ENCODE results near the gene ZNF366.

Gene ZNF366

DNA sequence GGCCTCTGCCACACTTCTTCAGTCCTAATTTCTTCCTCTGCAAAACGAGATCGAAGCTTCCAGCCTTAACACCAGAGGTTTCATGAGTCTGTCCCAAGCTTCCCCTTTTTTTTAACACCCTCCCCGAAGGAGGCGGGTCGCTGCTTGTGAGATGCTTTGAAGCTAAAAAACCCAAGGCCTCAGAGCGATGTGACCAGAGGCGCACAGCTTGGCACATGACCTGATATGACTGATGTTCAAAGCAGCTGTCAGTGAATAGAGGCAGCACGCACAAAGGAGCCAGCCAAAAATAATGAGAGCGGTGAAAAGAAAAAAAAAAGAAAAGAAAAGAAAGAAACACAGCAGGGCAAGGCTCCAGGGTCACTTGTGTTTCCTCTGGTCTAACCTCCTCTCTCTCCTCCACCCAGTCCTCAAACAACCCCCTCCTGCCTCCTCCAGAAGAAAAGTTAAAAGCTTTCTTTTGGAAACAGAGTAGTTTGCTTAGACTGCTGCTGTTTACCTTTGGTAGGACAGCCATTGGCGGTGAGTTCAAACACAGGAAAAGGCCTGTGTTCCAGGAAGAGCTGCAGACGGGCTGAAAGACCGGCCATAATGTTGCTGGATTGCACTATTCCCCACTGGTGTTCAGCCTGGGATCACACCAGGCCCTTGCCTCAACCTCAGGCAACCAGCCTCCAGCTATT lies 10.9 kb upstream of the ZNF366 start:
- DNase-seq: no peak

DNA sequence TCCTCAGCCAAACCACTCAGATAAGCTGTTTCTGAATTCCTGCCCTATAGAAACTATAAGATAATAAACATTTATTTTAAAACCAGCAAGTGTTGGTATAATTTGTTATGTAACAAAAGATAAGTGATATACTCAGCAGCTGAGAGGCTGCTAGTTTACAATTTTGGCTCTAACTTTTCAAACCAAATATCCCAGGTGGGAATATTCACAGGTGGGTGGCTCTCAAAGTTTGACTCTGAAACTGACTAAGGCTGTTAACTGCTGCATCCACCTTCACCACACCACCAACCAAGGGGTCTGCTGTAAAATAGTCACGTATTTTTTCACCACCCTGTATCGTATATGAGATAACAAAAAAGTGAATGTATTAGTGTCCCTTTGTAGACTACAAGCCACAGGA lies 9.7 kb upstream of the ZNF366 start:
- DNase-seq: no peak

DNA sequence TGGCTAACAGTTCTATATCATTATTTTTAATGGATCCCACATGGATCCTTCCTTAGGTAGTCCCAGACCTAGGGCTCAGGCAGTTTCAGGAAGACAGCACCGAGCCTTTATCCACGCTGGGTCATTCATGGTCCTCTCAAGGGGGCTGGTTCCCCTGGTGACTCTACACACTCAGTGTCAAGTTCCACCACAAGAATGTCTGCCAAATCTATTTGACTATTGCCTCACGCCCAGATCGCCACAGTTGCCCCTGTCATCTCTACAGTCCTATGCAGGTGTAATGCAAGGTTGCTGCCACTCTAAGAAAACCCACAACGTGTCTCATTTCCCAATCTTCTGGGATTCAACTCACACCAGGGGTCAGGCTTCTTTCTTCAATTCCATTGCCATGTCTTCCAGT lies 8.0 kb upstream of the ZNF366 start:
- DNase-seq: no peak

DNA sequence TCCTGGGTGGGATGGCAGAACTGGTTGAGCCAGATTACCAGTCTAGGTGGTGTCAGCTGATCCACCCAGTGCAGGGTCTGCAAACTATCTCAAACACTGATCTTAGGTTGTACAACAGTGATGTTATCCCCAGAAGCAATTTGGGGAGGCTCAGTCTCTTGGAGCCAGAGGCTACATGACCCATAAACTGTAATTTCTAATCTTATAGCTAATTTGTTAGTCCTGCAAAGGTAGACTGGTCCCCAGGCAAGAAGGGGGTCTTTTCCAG lies 5.3 kb upstream of the ZNF366 start:
- no peak for DNase-seq

DNA sequence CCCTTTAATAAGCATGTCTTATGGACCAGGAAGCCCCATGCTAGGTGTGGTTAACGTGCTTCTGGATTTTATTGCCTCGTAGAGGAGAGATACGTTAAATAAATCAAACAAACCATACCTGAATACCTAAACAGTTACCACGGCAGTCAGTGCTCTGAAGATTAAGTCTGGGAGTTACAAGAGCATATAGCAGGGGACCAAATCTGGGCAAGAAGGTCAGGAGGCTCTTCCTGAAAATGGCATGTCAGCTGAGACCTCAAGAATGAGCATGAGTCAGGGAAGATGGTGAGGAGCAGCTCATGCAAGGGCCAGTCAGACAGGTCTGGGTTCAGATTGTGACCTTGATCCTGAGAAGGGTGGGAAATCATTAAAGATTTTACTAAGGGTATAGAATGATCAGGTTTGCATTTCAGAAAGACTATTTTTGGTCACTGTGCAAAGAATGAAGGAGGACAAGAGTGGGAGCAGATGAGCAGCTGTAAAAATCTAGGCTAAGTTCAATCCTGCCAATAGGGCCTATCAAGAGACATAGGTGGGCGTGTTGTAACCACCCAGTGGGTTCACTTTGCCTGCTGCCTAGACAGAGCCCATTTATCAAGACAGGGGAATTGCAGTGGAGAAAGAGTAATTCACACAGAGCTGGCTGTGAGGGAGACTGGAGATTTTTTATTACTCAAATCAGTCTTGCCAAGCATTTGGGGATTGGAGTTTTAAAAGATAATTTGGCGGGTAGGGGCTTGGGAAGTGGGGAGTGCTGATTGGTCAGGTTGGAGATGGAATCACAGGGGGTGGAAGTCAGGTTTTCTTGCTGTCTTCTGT lies 4.8 kb upstream of the ZNF366 start:
- DNase-seq: no peak

DNA sequence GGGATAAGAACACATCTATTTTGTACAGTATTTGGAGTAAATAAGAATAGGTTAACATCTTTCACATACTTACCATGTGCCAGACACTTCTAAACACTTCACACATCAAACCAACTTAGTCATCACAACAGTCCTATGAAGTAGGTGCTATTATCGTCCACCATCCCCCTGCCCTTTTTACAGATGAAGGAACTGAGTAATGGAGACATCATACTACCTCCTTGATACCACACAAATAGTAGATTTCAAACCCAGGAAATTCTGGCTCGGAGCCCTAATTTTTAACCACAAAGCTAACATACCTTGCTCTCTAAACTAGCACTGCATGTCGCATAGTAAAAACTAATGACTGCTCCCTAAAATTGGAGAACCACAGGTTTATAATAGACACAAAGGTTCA lies 4.2 kb upstream of the ZNF366 start:
- no peak for DNase-seq

DNA sequence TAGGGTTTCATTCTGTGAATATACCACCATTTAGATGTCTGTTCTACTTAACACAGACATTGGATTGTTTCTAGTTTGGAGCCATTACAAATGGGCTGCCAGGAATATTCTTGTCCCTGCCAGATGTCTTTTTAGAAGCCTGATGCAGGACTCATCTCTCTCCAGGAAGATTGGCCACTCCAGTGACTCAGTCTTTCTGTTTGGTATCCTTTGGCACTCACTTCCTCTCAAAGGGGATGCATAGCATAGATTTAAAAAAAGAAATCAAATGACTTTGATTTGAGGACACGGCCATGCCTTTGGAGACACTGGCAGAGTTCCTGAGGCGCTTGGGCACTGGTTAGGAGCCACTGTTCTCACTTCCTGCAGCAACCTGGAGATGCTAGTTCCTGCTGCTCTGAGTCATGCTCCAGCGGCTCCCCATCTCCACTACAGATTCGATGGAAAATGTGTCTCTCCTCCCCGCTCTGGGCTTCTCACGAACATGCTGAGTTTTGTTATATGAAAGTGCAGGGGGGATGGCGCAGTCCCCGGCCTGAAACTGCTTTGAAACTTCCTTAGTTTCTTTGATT lies 3.5 kb upstream of the ZNF366 start:
- no peak for DNase-seq

DNA sequence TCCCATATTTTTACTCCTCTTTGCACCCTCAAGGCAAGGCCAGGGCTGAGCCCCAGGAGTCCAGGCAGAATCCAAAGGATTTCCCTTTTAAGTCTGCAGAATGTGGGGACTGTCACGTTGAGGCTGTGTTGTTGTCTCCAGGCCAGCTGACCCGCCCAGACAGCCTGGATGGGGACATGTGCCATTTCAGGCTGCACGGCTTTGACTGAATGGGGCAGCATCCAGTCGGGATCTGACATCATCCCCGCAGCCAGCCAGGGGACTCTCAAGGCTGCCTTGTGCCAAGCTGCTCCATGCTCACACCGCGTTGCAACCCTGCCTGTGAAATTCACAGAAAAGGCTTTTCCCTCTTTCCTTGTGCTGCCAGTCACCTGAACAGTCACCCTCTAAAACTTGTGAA lies 2.2 kb upstream of the ZNF366 start:
- no peak for DNase-seq

DNA sequence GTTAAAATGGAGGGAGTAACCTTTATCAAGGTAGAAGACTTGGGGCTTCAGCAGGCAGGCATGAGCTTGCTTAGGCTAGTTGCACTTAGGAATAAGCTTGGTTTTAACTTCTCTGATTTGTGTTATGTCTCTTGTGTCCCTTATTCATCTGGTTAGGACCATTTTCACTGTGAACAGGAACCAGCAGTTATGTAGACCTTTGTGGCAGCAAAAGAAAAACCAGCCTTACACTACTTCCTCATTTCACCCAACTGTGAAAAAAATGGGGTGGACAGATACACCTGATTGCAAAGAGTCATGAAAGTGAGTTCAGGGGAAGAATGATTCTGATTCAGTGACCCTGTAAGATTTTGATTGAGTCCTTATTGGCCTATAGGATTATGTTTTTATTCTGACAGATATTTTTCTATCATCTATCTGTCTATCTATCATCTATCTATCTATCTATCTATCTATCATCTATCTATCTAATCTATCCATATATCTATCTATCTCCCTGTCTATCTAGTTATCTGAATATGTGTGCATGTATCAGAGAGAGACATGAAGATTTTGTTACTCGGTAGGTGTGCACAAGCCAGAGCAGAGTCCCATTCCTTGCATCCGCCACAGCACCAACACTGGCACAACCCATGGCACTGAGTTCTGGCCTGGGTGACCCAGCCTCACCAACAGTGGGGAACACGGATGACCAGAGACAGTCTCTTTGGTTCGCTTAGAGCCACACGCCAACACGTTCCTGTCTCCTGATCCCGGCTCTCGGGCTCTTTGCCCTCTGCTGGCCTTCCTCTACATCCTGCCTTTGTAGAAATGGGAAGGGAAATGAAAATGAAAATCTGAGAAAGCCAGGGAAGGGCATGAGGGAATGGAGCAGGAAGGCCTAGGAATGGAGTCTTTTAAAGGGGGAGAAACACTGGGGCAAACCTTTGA lies 1.3 kb upstream of the ZNF366 start:
- DNase-seq: no peak

DNA sequence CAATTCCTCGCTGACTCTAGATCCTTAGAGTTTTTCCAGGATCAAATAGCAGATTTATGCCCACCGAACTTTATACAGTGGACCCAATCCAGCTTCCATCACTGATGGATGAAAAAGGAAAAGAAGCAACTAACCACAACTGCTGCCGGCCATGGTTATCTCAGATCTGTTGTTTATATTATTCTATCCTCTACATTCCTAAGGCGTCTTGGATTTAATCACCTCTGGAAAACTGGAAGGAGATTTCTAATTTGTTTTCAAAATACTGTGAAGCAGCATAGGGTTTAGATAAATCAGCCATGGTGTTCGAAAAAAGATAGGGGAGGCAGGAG lies 663 bp upstream of the ZNF366 start:
- DNase-seq: no peak

DNA sequence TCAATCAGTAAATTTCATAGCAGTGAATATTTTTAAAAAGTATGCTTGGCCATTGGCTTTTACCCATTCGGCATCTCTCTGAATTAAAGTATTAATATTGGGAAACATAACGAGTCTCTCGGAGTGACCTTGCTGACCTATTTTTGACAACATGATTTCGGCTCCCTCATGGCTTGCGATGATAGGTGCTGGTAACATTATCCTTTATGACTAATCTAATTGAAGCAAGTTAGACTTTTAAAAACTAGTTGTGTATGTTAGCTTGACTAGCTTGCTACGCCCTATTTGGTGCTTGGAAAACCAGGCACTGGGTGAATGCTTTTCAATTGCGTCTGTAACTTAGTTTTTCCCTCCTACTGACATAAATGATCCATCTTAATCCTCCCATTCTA lies 1.1 kb downstream of the ZNF366 start:
- DNase-seq: no peak

DNA sequence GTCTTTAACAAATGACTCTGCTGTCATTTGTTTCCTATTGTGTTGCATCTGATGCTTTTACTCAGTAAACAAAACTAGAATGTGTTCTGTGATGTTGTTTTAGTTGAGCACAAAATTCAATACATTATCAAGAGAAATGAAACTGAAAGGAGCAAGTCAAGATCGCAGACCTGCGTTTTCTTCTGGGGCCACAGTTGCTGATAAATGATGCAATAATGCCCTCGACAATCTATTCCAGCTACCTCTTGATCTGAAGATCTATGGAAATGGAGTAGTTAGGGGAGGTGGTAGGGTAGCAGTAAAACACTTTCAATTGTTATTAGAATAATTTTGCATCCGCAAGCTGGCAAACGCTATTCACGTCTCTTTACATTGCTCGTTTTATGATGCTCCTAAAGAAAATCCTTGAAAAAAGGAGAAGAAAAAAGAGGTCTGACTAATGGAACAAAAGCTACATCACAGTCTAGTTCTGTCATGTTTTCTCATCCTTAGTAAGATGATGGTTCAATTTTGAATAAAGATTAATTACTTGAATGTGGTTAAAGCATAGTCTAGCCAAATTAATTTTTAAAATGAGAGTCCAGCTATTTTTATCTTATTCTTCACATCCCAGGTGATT lies 1.6 kb downstream of the ZNF366 start:
- no peak for DNase-seq

DNA sequence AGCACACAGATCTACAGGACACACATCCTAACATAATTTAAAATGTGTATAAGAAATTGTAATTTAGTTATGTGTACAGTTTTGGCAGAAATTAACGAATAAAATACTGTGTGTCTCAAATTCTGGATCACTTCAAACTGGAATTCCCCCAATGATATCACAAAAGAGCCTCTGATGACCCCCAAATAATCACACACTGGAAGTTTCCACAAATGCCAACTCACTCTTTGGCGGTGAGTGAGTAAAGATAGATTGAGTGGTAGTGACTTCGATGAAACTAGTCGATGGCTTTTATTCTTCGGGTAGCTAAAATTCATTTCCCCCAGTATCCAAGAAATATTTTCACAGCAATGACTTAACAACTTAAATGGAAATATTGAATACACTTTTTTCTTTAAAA lies 2.2 kb downstream of the ZNF366 start:
- DNase-seq: no peak

DNA sequence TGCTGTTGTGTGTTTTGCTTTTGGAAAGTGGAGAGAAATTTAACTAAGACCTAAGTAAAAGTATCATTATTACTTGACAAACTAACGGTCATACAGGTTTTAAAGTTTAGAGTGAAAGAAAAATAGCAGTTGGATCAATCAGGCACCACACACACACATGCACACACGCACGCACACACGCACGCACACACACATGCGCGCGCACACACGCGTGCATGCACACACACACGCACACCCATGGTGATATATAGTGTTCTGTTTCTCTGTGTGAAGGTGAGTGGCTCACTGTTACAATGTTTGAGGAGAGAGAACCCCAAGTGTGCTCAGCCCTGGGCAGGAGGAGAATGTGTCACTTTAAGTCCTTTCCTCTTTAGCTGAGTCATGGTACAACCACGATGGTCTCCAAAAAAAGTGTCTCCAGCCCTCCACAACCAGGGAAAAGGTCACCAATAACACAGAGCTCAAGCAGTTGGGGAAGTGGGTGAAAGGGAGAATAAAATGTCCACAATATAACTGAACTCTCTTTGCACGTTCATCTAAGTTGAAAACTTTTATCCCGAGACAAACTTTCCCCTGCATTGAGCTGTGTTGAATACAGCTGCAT lies 3.2 kb downstream of the ZNF366 start:
- no peak for DNase-seq

DNA sequence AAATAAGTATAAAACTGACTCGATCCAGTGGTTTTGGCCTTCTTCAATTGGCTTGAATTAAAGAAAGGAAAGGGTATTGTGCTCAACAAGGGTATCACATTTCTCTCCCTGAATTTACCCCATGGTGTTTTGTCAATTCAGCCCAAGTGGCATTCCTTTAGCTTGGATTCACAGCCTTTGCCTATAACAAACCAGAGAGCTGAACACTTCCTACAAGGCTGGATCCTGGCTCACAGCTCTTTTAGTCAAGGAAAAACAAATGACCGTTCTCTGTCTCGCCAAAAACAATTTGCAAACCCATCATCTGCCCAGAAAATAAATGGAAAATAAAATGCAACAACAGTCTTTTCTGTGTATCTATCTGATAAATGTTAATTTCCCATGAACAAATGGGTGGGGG lies 5.7 kb downstream of the ZNF366 start:
- DNase-seq: no peak

DNA sequence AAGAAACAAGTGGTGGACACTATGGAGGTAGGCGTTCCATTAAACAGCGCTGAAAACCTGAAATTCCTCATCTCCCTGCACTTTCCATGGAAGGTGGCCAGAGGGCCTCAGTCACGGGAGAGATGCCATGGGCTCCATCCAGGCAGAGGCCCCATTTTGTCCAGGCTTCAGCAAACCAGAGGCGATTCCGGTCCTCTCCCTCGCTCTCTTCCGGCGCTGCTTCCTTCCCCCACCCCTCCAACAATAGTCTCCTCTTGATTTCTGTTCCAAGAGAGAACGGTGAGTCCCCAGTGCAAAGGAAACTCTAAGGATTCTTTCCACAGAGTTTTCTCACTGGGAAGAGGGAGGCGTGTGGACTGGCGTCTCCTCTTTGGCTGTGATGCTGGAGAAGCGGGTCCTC lies 7.5 kb downstream of the ZNF366 start:
- no peak for DNase-seq

DNA sequence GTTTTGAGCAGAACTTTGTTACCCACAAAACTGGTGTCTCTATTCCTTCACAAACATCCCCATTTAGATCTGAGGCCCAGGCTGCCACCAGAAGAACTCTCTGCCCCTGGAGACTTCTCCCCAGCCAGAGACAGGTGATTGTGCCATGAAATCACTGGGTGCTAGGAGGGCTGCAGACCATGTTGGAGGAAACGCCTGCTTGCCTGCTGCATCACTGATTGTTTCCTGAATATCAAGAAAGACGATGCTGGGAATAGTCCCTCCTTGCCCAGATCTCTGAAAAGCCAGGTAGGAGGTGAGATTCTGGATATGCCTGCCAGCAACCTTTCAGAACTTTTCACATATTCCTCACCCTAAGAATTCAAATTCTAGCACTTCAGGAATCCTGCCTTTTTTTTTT lies 8.1 kb downstream of the ZNF366 start:
- no peak for DNase-seq

DNA sequence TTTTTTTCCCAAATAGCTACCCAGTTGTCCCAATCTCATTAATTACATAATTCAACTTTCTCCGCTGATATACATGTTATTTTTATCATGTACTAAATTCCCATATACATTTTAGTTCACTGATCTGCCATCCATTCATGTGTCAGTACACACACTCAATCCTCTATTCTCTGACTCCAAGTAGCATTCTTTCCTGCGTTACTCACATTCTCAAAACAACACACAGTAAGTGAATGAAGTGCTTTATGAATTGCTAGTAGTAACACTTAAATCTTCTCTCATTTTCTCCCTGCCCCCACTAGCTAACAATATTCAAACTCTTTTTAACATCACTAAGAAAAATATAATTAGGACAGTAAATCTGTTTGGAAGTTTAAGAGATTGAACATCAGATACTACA lies 8.9 kb downstream of the ZNF366 start:
- no peak for DNase-seq

DNA sequence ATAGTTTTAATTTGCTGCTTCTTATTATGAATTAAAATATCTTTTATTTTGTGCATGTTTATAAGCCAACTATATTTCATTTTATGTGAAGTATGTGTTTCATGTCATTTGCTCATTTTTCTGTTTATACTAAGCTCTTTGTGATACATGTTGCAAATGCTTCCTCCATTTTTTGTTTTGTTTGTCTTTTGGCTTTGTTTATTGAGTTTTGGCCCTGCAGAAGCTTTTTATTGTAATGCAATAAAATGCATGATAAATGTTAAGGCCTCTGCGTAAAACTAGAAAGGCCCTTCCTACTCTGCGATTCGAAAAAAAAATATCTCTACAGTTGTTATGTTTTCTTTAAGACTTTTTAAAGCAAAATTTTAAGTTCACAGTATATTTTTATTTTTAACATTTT lies 9.4 kb downstream of the ZNF366 start:
- DNase-seq: no peak

DNA sequence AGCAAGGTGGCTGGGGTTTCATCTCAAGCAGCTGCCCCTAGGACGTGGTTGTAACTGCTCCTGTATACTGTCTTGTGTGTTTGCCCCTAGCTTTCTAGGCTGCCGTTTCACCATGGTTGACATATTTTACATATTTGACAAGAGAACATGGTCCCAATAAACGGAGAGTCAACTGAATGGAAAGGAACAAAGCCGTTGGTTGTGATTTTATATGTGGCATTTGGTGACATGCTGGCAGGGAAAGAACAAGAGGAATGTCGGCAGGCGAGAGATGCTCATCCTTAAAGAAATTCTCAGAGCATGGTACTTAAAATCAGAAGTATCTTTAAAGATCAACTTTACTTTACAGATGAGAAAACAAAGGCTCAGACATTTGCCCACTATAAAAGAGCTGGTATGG lies 11.8 kb downstream of the ZNF366 start:
- DNase-seq: no peak

DNA sequence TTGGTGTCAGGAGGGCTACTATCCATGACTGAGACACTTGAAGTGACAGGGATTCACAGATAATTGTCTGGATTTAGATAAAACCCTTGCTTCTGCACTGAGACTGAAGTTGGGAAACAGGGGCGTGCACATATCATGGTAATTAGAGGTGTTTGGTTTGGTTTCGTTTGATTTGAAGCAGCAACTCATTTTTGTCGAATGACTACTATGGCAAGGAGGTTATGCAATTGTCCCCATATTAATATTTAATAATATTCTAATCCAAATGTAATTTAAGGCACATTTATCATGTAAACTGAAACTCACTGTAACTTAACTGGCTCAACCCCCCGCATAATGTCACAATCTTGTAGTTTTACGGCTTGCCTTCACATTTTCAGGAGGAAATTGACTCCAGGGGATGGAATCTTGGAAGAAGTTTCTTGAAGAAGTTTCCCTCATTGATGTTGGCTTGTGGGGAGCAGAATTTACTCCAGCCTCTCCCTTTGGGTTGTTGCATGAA lies 12.5 kb downstream of the ZNF366 start:
- no peak for DNase-seq

DNA sequence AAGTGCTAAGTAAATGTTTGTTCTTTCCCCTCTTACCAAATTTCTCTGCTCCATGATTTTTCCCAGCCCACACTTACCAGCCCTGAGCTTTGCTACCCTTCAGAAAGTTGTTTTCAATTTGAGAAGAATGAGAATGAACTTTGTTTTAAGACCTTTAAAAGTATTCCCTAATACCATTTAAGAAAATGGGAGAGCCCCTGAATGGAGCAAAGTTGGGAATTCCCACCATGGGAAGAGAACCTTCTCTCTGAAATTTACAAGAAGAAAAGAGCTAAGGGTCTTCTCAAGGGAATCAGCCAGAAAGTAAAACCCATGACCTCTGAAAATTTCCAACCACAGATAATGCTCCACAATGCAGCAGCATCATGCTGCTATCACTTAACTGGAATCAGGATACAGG lies 17.7 kb downstream of the ZNF366 start:
- DNase-seq: no peak

DNA sequence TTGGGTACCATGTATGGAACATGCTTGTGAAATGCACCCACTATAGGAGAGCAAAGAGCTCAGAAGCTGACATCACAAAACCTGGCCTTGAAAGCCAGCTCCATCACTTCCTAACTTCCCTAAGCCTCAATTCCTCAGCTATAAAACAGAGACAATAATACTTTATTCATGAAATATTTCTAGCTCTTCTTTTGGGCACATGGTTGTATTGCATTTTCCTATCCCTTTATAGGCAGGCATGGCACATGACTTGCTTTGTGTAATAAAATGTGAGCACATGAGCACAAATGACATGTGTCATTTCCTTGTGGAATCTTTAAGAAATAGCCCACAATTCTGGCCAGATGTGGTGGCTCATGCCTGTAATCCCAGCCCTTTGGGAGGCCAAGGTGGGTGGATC lies 18.5 kb downstream of the ZNF366 start:
- no peak for DNase-seq

Measured in activated CD4-positive, alpha-beta T cell treated with anti-CD3 and anti-CD28 coated beads, Interleukin-2, amount 50 U/mL, for 1 hour (primary cell).